Measurements from ENCODE around the gene TMEM178B. TPM values are rescaled to one million over a fixed set of nuclear protein-coding genes. Genes with fewer than 3 reads are reported as not detected.

TMEM178B gene
- total RNA-seq, 2 donors from 2014 or later = 1.7 to 4.1 TPM

- Histone ChIP-seq H3K27me3 (ENCODE audit: control insufficient read depth, insufficient read depth, low read length, poor library complexity, severe bottlenecking) (no peaks in the 10 kb centered on the region), H3K9ac (ENCODE audit: extremely low read depth, low read length, poor library complexity, severe bottlenecking) (no peak overlapping the region), H3K4me3 (ENCODE audit: low read length) (no peak overlapping the region), H3K4me1 (ENCODE audit: control insufficient read depth, insufficient read depth, low read length) (no peaks in the 10 kb centered on the region), H3K36me3 (ENCODE audit: control insufficient read depth, insufficient read depth, low read length) (no peaks in the 10 kb centered on the region), H3K9me3 (ENCODE audit: control insufficient read depth, low read length) (no peaks in the 10 kb centered on the region), H3K27ac (ENCODE audit: low read depth, low read length) (no peak overlapping the region)
- no peak for DNase-seq
- Mint-ChIP-seq H3K4me3 (no peak overlapping the region), H3K4me1 (no peaks in the 10 kb centered on the region), H3K27me3 (ENCODE audit: insufficient read depth) (no peaks in the 10 kb centered on the region), H3K36me3 (ENCODE audit: low read depth) (no peaks in the 10 kb centered on the region), H3K9me3 (no peaks in the 10 kb centered on the region), H3K27ac (no peak overlapping the region)
- TF ChIP-seq CTCF (conservative IDR thresholded peaks at IDR 0.05) = no peak
- 96% methylated on average over 3 of the region's 3 CpGs; no CpG with 5 or more reads in 1 of the 2 experiments for WGBS, 2 experiments (ENCODE audit: insufficient coverage in 1 of 2, insufficient read length in 1 of 2)
Measured at GRCh38 chr7:141280100-141280499, 206.2 kb downstream of the TMEM178B start.

GRCh38 chr7:141281311-141281710 is 207.4 kb downstream of the TMEM178B start:
- Mint-ChIP-seq H3K36me3 (ENCODE audit: low read depth) (no peaks in the 10 kb centered on the region), H3K4me3 (no peak overlapping the region), H3K4me1 (no peaks in the 10 kb centered on the region), H3K27me3 (ENCODE audit: insufficient read depth) (no peaks in the 10 kb centered on the region), H3K9me3 (no peaks in the 10 kb centered on the region), H3K27ac (no peak overlapping the region)
- H3K4me1 ChIP-seq (ENCODE audit: control insufficient read depth, insufficient read depth, low read length) = no peaks in the 10 kb centered on the region
- no peak for TF ChIP-seq CTCF (conservative IDR thresholded peaks at IDR 0.05)
- no peak overlapping the region for H3K4me3 ChIP-seq (ENCODE audit: low read length)
- no peaks in the 10 kb centered on the region for H3K27me3 ChIP-seq (ENCODE audit: control insufficient read depth, insufficient read depth, low read length, poor library complexity, severe bottlenecking)
- 91 to 94% methylated on average over 6 to 7 of the region's 7 CpGs for WGBS, 2 experiments (ENCODE audit: insufficient coverage in 1 of 2, insufficient read length in 1 of 2)
- no peak overlapping the region for H3K9ac ChIP-seq (ENCODE audit: extremely low read depth, low read length, poor library complexity, severe bottlenecking)
- no peaks in the 10 kb centered on the region for H3K36me3 ChIP-seq (ENCODE audit: control insufficient read depth, insufficient read depth, low read length)
- H3K27ac ChIP-seq (ENCODE audit: low read depth, low read length) = no peak overlapping the region
- DNase-seq = no peak
- no peaks in the 10 kb centered on the region for H3K9me3 ChIP-seq (ENCODE audit: control insufficient read depth, low read length)

- H3K9me3 ChIP-seq (ENCODE audit: control insufficient read depth, low read length) = no peaks in the 10 kb centered on the region
- H3K9me3 Mint-ChIP-seq = no peaks in the 10 kb centered on the region
- H3K27me3 ChIP-seq (ENCODE audit: control insufficient read depth, insufficient read depth, low read length, poor library complexity, severe bottlenecking) = no peaks in the 10 kb centered on the region
- H3K27ac Mint-ChIP-seq = no peak overlapping the region
- no peaks in the 10 kb centered on the region for H3K27me3 Mint-ChIP-seq (ENCODE audit: insufficient read depth)
- no peak for TF ChIP-seq CTCF (conservative IDR thresholded peaks at IDR 0.05)
- H3K9ac ChIP-seq (ENCODE audit: extremely low read depth, low read length, poor library complexity, severe bottlenecking) = no peak overlapping the region
- no peak overlapping the region for H3K27ac ChIP-seq (ENCODE audit: low read depth, low read length)
- WGBS, 2 experiments (ENCODE audit: insufficient coverage in 1 of 2, insufficient read length in 1 of 2) = 80 to 92% methylated on average over 2 to 3 of the region's 3 CpGs
- no peaks in the 10 kb centered on the region for H3K4me1 Mint-ChIP-seq
- no peak for DNase-seq
- H3K4me1 ChIP-seq (ENCODE audit: control insufficient read depth, insufficient read depth, low read length) = no peaks in the 10 kb centered on the region
- no peaks in the 10 kb centered on the region for H3K36me3 Mint-ChIP-seq (ENCODE audit: low read depth)
- no peak overlapping the region for H3K4me3 ChIP-seq (ENCODE audit: low read length)
- H3K4me3 Mint-ChIP-seq = no peak overlapping the region
- H3K36me3 ChIP-seq (ENCODE audit: control insufficient read depth, insufficient read depth, low read length) = no peaks in the 10 kb centered on the region
Measured at GRCh38 chr7:141286522-141286921, 212.7 kb downstream of the TMEM178B start.
